DOHH2 (cell line): ENCODE measurements around the gene CPOX.

Source experiments
- EZH2phosphoT487 ChIP-seq: fragments of 200-600 bp; sonication (generic); IDR thresholded peaks from 2 replicates; pipeline ENCODE4 v1.6.1; 2017; ENCODE audit warnings: borderline replicate concordance, mild to moderate bottlenecking, antibody characterized with exemption, low read length, moderate library complexity, mixed read lengths
- TF ChIP-seq, protein P1 (sequence below): fragments of 200-600 bp; sonication (generic); IDR thresholded peaks from one replicate; pipeline ENCODE4 v1.5.1; 2014; ENCODE audit warnings: antibody characterized with exemption, mild to moderate bottlenecking, low read depth, low read length; ENCODE audit not compliant: poor library complexity, severe bottlenecking

DNA sequence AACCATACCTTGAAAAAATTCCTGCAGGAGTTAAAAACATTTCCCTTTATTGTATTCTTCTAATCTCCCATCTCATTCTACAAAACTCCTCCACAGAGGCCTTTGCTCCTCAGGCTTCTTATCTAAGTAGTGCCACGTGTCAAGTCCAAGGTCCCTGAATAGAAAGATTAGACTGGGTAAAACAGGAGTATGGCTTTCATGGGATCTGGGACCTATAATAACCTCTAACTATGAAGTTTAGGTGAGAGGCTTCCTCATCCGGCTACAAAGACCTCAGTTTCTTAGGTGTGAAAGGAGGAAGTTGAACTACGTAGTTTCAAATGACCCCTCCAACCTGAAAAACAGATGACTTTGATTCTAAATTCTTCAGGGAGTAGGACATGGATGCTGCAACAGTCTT is 41.7 kb downstream of the CPOX start:
- TF ChIP-seq, protein P1, sequence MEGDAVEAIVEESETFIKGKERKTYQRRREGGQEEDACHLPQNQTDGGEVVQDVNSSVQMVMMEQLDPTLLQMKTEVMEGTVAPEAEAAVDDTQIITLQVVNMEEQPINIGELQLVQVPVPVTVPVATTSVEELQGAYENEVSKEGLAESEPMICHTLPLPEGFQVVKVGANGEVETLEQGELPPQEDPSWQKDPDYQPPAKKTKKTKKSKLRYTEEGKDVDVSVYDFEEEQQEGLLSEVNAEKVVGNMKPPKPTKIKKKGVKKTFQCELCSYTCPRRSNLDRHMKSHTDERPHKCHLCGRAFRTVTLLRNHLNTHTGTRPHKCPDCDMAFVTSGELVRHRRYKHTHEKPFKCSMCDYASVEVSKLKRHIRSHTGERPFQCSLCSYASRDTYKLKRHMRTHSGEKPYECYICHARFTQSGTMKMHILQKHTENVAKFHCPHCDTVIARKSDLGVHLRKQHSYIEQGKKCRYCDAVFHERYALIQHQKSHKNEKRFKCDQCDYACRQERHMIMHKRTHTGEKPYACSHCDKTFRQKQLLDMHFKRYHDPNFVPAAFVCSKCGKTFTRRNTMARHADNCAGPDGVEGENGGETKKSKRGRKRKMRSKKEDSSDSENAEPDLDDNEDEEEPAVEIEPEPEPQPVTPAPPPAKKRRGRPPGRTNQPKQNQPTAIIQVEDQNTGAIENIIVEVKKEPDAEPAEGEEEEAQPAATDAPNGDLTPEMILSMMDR, result no peak
- TF ChIP-seq EZH2phosphoT487, result no peak
